Activated CD4-positive, alpha-beta T cell treated with anti-CD3 and anti-CD28 coated beads, Interleukin-2, amount 50 U/mL, for 4 hours (primary cell): ENCODE results near the gene ADARB2.
"Not testable (repeated sequence)": the region's sequence is repeated elsewhere in the genome, so short reads cannot be mapped to it uniquely, and the experiment has no call there.

Experiments
- DNase-seq, 2 experiments: peaks; one replicate each; pipeline ENCODE4 v3.0.0-alpha.2; 2020

ADARB2 gene

GRCh38 chr10:1737222-1738061, at the start of gene ADARB2:
ADARB2 (minus strand) TSS chr10:1737525.
- no peak for DNase-seq

- no peak for DNase-seq
Measured at GRCh38 chr10:1785835-1786234, 48.5 kb upstream of the ADARB2 start.

- no peak for DNase-seq
Measured at GRCh38 chr10:1782841-1783240, 45.5 kb upstream of the ADARB2 start.

- no peak for DNase-seq
Measured at GRCh38 chr10:1779796-1780195, 42.5 kb upstream of the ADARB2 start.

- DNase-seq: no peak
Measured at GRCh38 chr10:1778375-1778969, 41.1 kb upstream of the ADARB2 start.

- no peak for DNase-seq
Measured at GRCh38 chr10:1776127-1776662, 38.9 kb upstream of the ADARB2 start.

GRCh38 chr10:1774796-1775195, 37.5 kb upstream of the ADARB2 start:
- no peak for DNase-seq

- DNase-seq: not testable (repeated sequence)
Measured at GRCh38 chr10:1773204-1773603, 35.9 kb upstream of the ADARB2 start.

- DNase-seq: no peak
Measured at GRCh38 chr10:1766049-1766448, 28.7 kb upstream of the ADARB2 start.

GRCh38 chr10:1762076-1762475, 24.8 kb upstream of the ADARB2 start:
- DNase-seq: no peak

GRCh38 chr10:1754506-1755153, 17.3 kb upstream of the ADARB2 start:
- DNase-seq: no peak

- DNase-seq: no peak
Measured at GRCh38 chr10:1752153-1752552, 14.8 kb upstream of the ADARB2 start.

GRCh38 chr10:1747590-1748157, 10.3 kb upstream of the ADARB2 start:
- no peak for DNase-seq

- no peak for DNase-seq
Measured at GRCh38 chr10:1746796-1747195, 9.5 kb upstream of the ADARB2 start.

- no peak for DNase-seq
Measured at GRCh38 chr10:1745780-1746456, 8.6 kb upstream of the ADARB2 start.

- DNase-seq: no peak
Measured at GRCh38 chr10:1744524-1744923, 7.2 kb upstream of the ADARB2 start.

- DNase-seq: no peak
Measured at GRCh38 chr10:1743141-1743540, 5.8 kb upstream of the ADARB2 start.

GRCh38 chr10:1741450-1741849, 4.1 kb upstream of the ADARB2 start:
- no peak for DNase-seq

- no peak for DNase-seq
Measured at GRCh38 chr10:1739751-1740150, 2.4 kb upstream of the ADARB2 start.

GRCh38 chr10:1738950-1739349, 1.6 kb upstream of the ADARB2 start:
- DNase-seq: no peak

- DNase-seq: no peak
Measured at GRCh38 chr10:1736972-1737221, 428 bp downstream of the ADARB2 start.

- no peak for DNase-seq
Measured at GRCh38 chr10:1736144-1736971, 967 bp downstream of the ADARB2 start.
